Astrocyte (in vitro differentiated cells and primary cell): ENCODE measurements around the gene FAM124A. TPM values are rescaled to one million over a fixed set of nuclear protein-coding genes. Genes with fewer than 3 reads are reported as not detected.

Experiments used
- DNase-seq: peaks from one replicate; pipeline ENCODE4 v3.0.0-alpha.2; 2010; ENCODE audit warnings: low read depth
- FAIRE-seq: peaks from 2 replicates; lab custom pipeline; 2011; peaks lifted over from hg19 to GRCh38; lab: Jason Lieb, UNC
- H2AFZ ChIP-seq: 2 replicates; pipeline ENCODE4 v1.6.0; 2012; ENCODE audit warnings: low read depth, low read length, inconsistent platforms
- H3K27ac ChIP-seq: 2 replicates; pipeline ENCODE4 v1.5.1; 2011; ENCODE audit warnings: low read depth, low read length, inconsistent platforms
- H3K27me3 ChIP-seq: 2 replicates; pipeline ENCODE4 v1.6.0; 2011; ENCODE audit warnings: low read length, inconsistent platforms; ENCODE audit not compliant: insufficient read depth
- H3K36me3 ChIP-seq: 2 replicates; pipeline ENCODE4 v1.5.1; 2011; ENCODE audit warnings: low read length, inconsistent platforms; ENCODE audit not compliant: insufficient read depth
- H3K4me1 ChIP-seq: 2 replicates; pipeline ENCODE4 v1.5.1; 2011; ENCODE audit warnings: low read length, inconsistent platforms; ENCODE audit not compliant: insufficient read depth
- H3K4me2 ChIP-seq: 2 replicates; pipeline ENCODE4 v1.6.0; 2012; ENCODE audit warnings: low read length, inconsistent platforms
- H3K4me3 ChIP-seq: 2 replicates; pipeline ENCODE4 v1.5.1; 2011; ENCODE audit warnings: low read depth, mild to moderate bottlenecking, low read length, inconsistent platforms; ENCODE audit not compliant: insufficient read depth
- H3K79me2 ChIP-seq: 2 replicates; pipeline ENCODE4 v1.6.0; 2012; ENCODE audit warnings: mild to moderate bottlenecking, low read length, inconsistent platforms; ENCODE audit not compliant: insufficient read depth
- H3K9ac ChIP-seq: 2 replicates; pipeline ENCODE4 v1.6.0; 2012; ENCODE audit warnings: mild to moderate bottlenecking, low read length, inconsistent platforms
- H3K9me3 ChIP-seq: 2 replicates; pipeline ENCODE4 v1.5.1; 2012; ENCODE audit warnings: low read depth, mild to moderate bottlenecking, low read length, inconsistent platforms; ENCODE audit not compliant: insufficient read depth
- H4K20me1 ChIP-seq: 2 replicates; pipeline ENCODE4 v1.6.0; 2012; ENCODE audit warnings: low read length, inconsistent platforms; ENCODE audit not compliant: insufficient read depth
- H3K27ac Mint-ChIP-seq: one replicate; pipeline ENCODE4 v1.8.0; 2021; ENCODE audit warnings: mild to moderate bottlenecking, mixed read lengths; ENCODE audit not compliant: unreplicated experiment
- H3K27me3 Mint-ChIP-seq: one replicate; pipeline ENCODE4 v1.8.0; 2021; ENCODE audit warnings: low read depth, mixed read lengths; ENCODE audit not compliant: unreplicated experiment
- H3K36me3 Mint-ChIP-seq: one replicate; pipeline ENCODE4 v1.8.0; 2021; ENCODE audit warnings: low read depth, mixed read lengths; ENCODE audit not compliant: unreplicated experiment
- H3K4me1 Mint-ChIP-seq: one replicate; pipeline ENCODE4 v1.8.0; 2021; ENCODE audit warnings: low read depth, mixed read lengths; ENCODE audit not compliant: unreplicated experiment
- H3K4me3 Mint-ChIP-seq: one replicate; pipeline ENCODE4 v1.8.0; 2021; ENCODE audit warnings: mild to moderate bottlenecking, moderate library complexity, mixed read lengths; ENCODE audit not compliant: unreplicated experiment
- H3K9me3 Mint-ChIP-seq: one replicate; pipeline ENCODE4 v1.8.0; 2021; ENCODE audit warnings: mild to moderate bottlenecking, mixed read lengths; ENCODE audit not compliant: unreplicated experiment
- EZH2 ChIP-seq: IDR thresholded peaks from 2 replicates; pipeline ENCODE4 v1.6.1; 2012; ENCODE audit warnings: mild to moderate bottlenecking, low read length, inconsistent platforms; ENCODE audit not compliant: insufficient read depth
- total RNA-seq: library from RNA; stranded (reverse); gene quantifications from 2 replicates; pipeline ENCODE4 v1.2.1, GENCODE V29; 2021
- TF ChIP-seq, protein P1 (sequence below): IDR thresholded peaks from 2 replicates; pipeline ENCODE4 v1.5.1; 2011; ENCODE audit warnings: low read depth, mild to moderate bottlenecking, inconsistent platforms, low read length, moderate library complexity; ENCODE audit not compliant: insufficient read depth

Gene FAM124A
- total RNA-seq, 1 donor from 2014 or later = 1.1 TPM

- H3K27ac Mint-ChIP-seq = no peak overlapping the region
- TF ChIP-seq, protein P1, sequence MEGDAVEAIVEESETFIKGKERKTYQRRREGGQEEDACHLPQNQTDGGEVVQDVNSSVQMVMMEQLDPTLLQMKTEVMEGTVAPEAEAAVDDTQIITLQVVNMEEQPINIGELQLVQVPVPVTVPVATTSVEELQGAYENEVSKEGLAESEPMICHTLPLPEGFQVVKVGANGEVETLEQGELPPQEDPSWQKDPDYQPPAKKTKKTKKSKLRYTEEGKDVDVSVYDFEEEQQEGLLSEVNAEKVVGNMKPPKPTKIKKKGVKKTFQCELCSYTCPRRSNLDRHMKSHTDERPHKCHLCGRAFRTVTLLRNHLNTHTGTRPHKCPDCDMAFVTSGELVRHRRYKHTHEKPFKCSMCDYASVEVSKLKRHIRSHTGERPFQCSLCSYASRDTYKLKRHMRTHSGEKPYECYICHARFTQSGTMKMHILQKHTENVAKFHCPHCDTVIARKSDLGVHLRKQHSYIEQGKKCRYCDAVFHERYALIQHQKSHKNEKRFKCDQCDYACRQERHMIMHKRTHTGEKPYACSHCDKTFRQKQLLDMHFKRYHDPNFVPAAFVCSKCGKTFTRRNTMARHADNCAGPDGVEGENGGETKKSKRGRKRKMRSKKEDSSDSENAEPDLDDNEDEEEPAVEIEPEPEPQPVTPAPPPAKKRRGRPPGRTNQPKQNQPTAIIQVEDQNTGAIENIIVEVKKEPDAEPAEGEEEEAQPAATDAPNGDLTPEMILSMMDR = no peak
- TF ChIP-seq EZH2 = no peak
- no peak for DNase-seq
- Histone ChIP-seq H3K4me2 (no peak overlapping the region), H3K27me3 (no peaks in the 10 kb centered on the region), H3K4me1 (no peaks in the 10 kb centered on the region), H3K9ac (no peak overlapping the region), H3K4me3 (no peak overlapping the region), H3K9me3 (no peaks in the 10 kb centered on the region), H4K20me1 (no peaks in the 10 kb centered on the region), H3K27ac (no peak overlapping the region), H3K79me2 (no peaks in the 10 kb centered on the region), H3K36me3 (no peaks in the 10 kb centered on the region), H2AFZ (no peak overlapping the region)
- no peaks in the 10 kb centered on the region for H3K4me1 Mint-ChIP-seq
- H3K4me3 Mint-ChIP-seq = no peak overlapping the region
- FAIRE-seq = no peak
- H3K27me3 Mint-ChIP-seq = no peaks in the 10 kb centered on the region
- H3K9me3 Mint-ChIP-seq = no peaks in the 10 kb centered on the region
- no peaks in the 10 kb centered on the region for H3K36me3 Mint-ChIP-seq
Observed at GRCh38 chr13:51252954-51253532, 30.8 kb downstream of the FAM124A start.

DNA sequence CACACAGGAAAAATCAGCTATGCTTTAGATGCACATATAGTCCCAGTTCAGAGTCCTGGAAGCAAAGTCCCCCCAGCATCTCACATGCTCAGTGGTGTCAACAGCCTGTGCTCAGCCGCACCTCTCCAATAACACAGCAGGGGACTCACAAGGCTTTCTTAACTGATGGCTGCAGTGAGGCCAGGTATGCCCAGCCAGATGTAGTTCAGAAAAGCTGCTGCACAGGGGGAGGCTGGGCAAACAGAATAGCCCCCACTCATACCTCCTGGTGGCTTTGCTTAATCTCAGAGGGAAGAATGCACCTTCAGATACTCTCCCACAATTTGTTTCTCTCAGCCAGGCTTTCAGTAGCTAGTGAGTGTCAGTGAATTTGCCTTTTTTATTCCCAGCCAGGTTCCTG is 33.4 kb downstream of the FAM124A start:
- no peaks in the 10 kb centered on the region for H3K36me3 Mint-ChIP-seq
- no peak for FAIRE-seq
- H3K27me3 Mint-ChIP-seq = no peaks in the 10 kb centered on the region
- H3K27ac ChIP-seq = no peak overlapping the region
- no peak overlapping the region for H3K9ac ChIP-seq
- no peak overlapping the region for H2AFZ ChIP-seq
- H3K27me3 ChIP-seq = no peaks in the 10 kb centered on the region
- H3K9me3 ChIP-seq = no peaks in the 10 kb centered on the region
- H3K79me2 ChIP-seq = no peaks in the 10 kb centered on the region
- H3K27ac Mint-ChIP-seq = no peak overlapping the region
- TF ChIP-seq EZH2 = no peak
- TF ChIP-seq, protein P1 = no peak
- H3K4me1 Mint-ChIP-seq = no peaks in the 10 kb centered on the region
- no peaks in the 10 kb centered on the region for H4K20me1 ChIP-seq
- DNase-seq = no peak
- H3K4me2 ChIP-seq = no peak overlapping the region
- H3K4me1 ChIP-seq = no peaks in the 10 kb centered on the region
- no peaks in the 10 kb centered on the region for H3K9me3 Mint-ChIP-seq
- H3K4me3 Mint-ChIP-seq = no peak overlapping the region
- H3K4me3 ChIP-seq = no peak overlapping the region
- H3K36me3 ChIP-seq = no peaks in the 10 kb centered on the region

GRCh38 chr13:51257187-51257586 is 35.0 kb downstream of the FAM124A start:
- Mint-ChIP-seq H3K27me3 (no peaks in the 10 kb centered on the region), H3K4me3 (no peak overlapping the region), H3K36me3 (no peaks in the 10 kb centered on the region), H3K9me3 (no peaks in the 10 kb centered on the region), H3K4me1 (no peaks in the 10 kb centered on the region), H3K27ac (no peak overlapping the region)
- no peak for TF ChIP-seq EZH2
- TF ChIP-seq, protein P1 = no peak
- no peak overlapping the region for H3K27ac ChIP-seq
- no peaks in the 10 kb centered on the region for H3K79me2 ChIP-seq
- H4K20me1 ChIP-seq = no peaks in the 10 kb centered on the region
- H3K9ac ChIP-seq = no peak overlapping the region
- FAIRE-seq (no peak), DNase-seq (no peak)
- H2AFZ ChIP-seq = no peak overlapping the region
- no peaks in the 10 kb centered on the region for H3K36me3 ChIP-seq
- H3K4me3 ChIP-seq = no peak overlapping the region
- no peak overlapping the region for H3K4me2 ChIP-seq
- no peaks in the 10 kb centered on the region for H3K4me1 ChIP-seq
- H3K27me3 ChIP-seq = no peaks in the 10 kb centered on the region
- H3K9me3 ChIP-seq = no peaks in the 10 kb centered on the region
